Mesothelial cell of epicardium (in vitro differentiated cells): ENCODE measurements around the gene DENND1A. TPM values are rescaled to one million over a fixed set of nuclear protein-coding genes. Genes with fewer than 3 reads are reported as not detected.
A peak's percentile ranks its signal among the peaks of the same experiment; 100 is the strongest.
"Not testable (repeated sequence)": the region's sequence is repeated elsewhere in the genome, so short reads cannot be mapped to it uniquely, and the experiment has no call there.

Experiments used
- DNase-seq, 2 experiments: peaks; one replicate each; pipeline ENCODE4 v3.0.0; 2021; ENCODE audit warnings: low spot score in 2 of 2; ENCODE audit not compliant: unreplicated experiment in 2 of 2
- H3K27ac Mint-ChIP-seq: 2 replicates; pipeline ENCODE4 v1.8.0; 2021; ENCODE audit warnings: mixed read lengths
- H3K27me3 Mint-ChIP-seq: 2 replicates; pipeline ENCODE4 v1.8.0; 2021; ENCODE audit warnings: low read depth, mixed read lengths
- H3K36me3 Mint-ChIP-seq: 2 replicates; pipeline ENCODE4 v1.8.0; 2021; ENCODE audit warnings: mixed read lengths
- H3K4me1 Mint-ChIP-seq: 2 replicates; pipeline ENCODE4 v1.8.0; 2021; ENCODE audit warnings: mixed read lengths
- H3K4me3 Mint-ChIP-seq: 2 replicates; pipeline ENCODE4 v1.8.0; 2021; ENCODE audit warnings: mild to moderate bottlenecking, moderate library complexity, mixed read lengths
- H3K9me3 Mint-ChIP-seq: 2 replicates; pipeline ENCODE4 v1.8.0; 2021; ENCODE audit warnings: mixed read lengths
- total RNA-seq: library from RNA; stranded (reverse); gene quantifications from 3 replicates; pipeline ENCODE4 v1.2.1, GENCODE V29; 2021
- TF ChIP-seq, protein P1 (sequence below): fragments of 200-600 bp; sonication (generic); IDR thresholded peaks from one replicate; pipeline ENCODE4 v1.5.0; 2021; ENCODE audit warnings: antibody characterized with exemption; ENCODE audit not compliant: unreplicated experiment

Gene DENND1A
- total RNA-seq, 1 donor from 2014 or later: 23.4 TPM

DNA sequence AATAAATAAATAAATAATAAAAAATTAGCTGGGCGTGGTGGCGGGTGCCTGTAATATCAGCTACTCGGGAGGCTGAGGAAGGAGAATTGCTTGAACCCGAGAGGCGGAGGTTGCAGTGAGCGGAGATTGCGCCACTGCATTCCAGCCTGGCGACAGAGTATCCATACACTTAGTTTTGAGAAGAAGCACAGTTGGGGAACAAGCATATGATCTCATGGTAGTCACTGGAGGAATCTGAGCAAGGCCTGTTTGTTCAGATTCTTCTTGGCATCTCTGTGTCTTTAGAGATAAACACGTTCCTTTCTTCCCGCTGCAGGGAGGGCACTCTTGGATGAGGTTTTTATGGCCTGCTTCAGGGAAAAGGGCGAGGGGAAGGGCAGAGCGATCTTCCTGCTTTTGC lies 15.6 kb upstream of the DENND1A start:
- Mint-ChIP-seq H3K36me3 (no peaks in the 10 kb centered on the region), H3K9me3 (peaks cover 3% of the 10 kb centered on the region), H3K4me1 (peaks cover 17% of the 10 kb centered on the region), H3K27me3 (peaks cover 4% of the 10 kb centered on the region), H3K4me3 (no peak overlapping the region), H3K27ac (peak overlapping the region; percentile 37)
- DNase-seq: no peak
- TF ChIP-seq, protein P1, sequence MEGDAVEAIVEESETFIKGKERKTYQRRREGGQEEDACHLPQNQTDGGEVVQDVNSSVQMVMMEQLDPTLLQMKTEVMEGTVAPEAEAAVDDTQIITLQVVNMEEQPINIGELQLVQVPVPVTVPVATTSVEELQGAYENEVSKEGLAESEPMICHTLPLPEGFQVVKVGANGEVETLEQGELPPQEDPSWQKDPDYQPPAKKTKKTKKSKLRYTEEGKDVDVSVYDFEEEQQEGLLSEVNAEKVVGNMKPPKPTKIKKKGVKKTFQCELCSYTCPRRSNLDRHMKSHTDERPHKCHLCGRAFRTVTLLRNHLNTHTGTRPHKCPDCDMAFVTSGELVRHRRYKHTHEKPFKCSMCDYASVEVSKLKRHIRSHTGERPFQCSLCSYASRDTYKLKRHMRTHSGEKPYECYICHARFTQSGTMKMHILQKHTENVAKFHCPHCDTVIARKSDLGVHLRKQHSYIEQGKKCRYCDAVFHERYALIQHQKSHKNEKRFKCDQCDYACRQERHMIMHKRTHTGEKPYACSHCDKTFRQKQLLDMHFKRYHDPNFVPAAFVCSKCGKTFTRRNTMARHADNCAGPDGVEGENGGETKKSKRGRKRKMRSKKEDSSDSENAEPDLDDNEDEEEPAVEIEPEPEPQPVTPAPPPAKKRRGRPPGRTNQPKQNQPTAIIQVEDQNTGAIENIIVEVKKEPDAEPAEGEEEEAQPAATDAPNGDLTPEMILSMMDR: no peak

DNA sequence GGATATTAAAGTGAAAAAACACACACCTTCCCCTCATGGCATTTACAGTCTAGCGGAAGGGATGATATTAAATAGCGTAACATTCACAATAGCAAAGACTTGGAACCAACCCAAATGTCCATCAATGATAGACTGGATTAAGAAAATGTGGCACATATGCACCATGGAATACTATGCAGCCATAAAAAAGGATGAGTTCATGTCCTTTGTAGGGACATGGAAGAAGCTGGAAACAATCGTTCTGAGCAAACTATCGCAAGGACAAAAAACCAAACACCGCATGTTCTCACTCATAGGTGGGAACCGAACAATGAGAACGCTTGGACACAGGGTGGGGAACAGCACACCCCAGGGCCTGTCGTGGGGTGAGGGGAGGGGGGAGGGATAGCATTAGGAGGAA lies 14.5 kb upstream of the DENND1A start:
- not testable (repeated sequence) for H3K27ac Mint-ChIP-seq, H3K9me3 Mint-ChIP-seq, H3K4me3 Mint-ChIP-seq, DNase-seq, H3K27me3 Mint-ChIP-seq, H3K36me3 Mint-ChIP-seq
- peaks cover 17% of the 10 kb centered on the region for H3K4me1 Mint-ChIP-seq

DNA sequence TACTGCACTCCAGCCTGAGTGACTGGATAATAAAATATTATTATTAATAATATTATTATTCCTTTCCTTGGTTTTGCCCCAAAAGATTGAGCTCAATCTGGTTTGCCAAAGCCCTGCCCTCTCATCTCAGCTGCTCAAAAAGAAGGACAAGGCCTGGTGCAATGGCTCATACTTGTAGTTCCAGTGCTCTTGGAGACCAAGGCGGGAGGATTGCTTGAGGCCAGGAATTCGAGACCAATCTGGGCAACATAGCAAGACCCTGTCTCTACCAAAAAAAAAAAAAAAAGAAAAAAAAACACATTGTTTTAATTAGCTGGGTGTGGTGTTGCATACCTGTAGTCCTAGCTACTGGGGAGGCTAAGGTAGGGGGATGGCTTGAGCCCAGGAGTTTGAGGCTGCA lies 13.7 kb upstream of the DENND1A start:
- TF ChIP-seq, protein P1: no peak
- no peaks in the 10 kb centered on the region for H3K9me3 Mint-ChIP-seq
- peaks cover 17% of the 10 kb centered on the region for H3K4me1 Mint-ChIP-seq
- peaks cover 2% of the 10 kb centered on the region for H3K27me3 Mint-ChIP-seq
- no peak for DNase-seq
- no peak overlapping the region for H3K4me3 Mint-ChIP-seq
- H3K27ac Mint-ChIP-seq: no peak overlapping the region
- no peaks in the 10 kb centered on the region for H3K36me3 Mint-ChIP-seq

DNA sequence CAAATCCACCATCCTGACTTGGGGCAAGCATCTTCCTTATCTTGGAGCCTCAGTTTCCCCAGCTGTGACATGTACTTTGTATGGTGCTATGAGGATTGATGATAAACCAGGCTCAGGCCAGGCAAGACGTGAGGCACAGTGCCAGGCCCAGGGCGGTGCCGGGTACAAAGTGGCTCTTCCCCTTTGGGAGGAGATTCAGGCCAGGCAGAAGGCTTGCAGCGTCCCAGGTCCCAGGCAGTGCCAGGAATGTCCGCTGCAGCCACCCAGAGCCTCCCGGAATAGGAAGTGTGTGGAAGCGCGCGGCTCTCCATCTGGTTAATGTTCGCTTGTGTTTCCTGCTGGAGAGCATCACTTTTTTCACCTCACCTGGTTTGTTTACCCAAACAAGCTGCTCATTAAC lies 12.6 kb upstream of the DENND1A start:
- Mint-ChIP-seq H3K27ac (no peak overlapping the region), H3K4me1 (peaks cover 17% of the 10 kb centered on the region), H3K27me3 (peaks cover 2% of the 10 kb centered on the region), H3K36me3 (no peaks in the 10 kb centered on the region), H3K9me3 (no peaks in the 10 kb centered on the region), H3K4me3 (no peak overlapping the region)
- no peak for DNase-seq
- TF ChIP-seq, protein P1: no peak

DNA sequence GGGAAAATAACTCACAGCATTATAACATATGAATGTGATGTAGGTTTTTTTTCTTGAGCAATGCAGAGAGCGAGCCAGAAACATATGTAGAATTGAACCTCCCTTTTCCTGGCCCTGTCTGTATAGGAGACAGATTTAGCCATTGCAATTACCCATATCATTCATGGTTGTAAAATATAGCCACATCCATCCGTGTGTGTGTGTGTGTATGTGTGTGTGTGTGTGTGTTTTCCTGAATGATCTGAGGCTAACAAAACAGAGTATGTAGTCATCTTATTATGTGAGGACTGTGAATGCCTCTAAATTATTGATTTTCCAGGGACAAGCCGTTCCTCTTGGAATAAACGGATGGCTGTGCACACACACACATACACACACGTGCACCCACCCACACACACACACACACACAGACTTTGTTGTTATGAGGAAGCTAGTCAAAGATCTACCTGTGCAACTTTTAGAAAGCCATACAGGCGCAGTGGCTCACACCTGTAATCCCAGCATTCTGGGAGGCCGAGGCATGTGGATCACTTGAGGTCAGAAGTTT lies 11.7 kb upstream of the DENND1A start:
- H3K27ac Mint-ChIP-seq: no peak overlapping the region

DNA sequence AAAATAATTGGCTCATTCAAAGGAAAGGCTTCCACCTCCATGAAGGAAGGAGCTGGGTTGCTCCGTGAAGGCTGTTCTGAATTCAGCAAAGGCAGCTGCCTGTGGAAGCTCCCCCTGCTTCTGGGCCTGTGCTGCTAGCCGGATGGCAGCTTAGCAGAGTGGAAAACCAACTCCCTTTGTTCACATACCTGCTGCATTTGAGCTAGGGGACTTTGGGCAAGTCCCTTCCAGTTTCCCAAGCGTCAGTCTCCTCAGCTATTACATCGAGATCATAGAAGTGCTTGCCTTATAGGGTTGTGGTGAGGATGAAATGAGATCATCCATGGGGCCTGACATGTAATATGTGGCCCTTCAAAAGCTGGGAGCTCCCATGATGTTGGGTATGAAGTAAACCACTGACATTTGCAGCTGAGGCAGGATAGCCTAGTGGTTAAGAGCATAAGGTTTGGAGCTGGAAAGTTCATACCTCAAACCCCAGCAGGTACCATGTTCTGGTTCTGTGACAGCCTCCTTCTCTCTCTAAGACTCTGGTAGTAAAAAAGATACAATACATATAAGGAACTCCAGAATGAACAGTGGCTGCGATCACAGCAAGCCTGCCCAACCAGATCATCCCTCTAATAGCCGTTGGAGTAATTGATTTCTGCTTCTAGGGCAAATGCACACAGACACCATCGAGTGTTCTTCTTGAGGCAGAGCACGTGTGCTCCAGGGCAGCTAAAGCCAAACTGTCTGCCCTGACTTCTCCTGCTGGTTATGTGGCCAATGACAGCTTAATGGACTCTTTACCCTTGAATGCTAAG lies 11.0 kb upstream of the DENND1A start:
- Mint-ChIP-seq H3K27me3 (peaks cover 7% of the 10 kb centered on the region), H3K36me3 (no peaks in the 10 kb centered on the region), H3K4me1 (peaks cover 11% of the 10 kb centered on the region), H3K27ac (no peak overlapping the region), H3K9me3 (peaks cover 9% of the 10 kb centered on the region), H3K4me3 (no peak overlapping the region)
- TF ChIP-seq, protein P1: no peak
- DNase-seq: no peak

More for the DNA sequence above, 11.7 kb upstream of the DENND1A start:
- H3K4me1 Mint-ChIP-seq: peaks cover 17% of the 10 kb centered on the region
- DNase-seq: no peak
- peaks cover 2% of the 10 kb centered on the region for H3K27me3 Mint-ChIP-seq
- TF ChIP-seq, protein P1: no peak
- no peaks in the 10 kb centered on the region for H3K36me3 Mint-ChIP-seq
- peaks cover 2% of the 10 kb centered on the region for H3K9me3 Mint-ChIP-seq
- no peak overlapping the region for H3K4me3 Mint-ChIP-seq
